K562 (cell line): ENCODE data around the gene FERMT3. TPM values are rescaled to one million over a fixed set of nuclear protein-coding genes. Genes with fewer than 3 reads are reported as not detected.
A peak's percentile ranks its signal among the peaks of the same experiment; 100 is the strongest.

Source experiments
- DACH1 ChIP-seq: fragments of 450-650 bp; IDR thresholded peaks from 2 replicates; pipeline ENCODE4 v1.6.1; 2018; ENCODE audit not compliant: partially characterized antibody
- HNRNPK ChIP-seq: fragments of 200-400 bp; formaldehyde crosslinking; IDR thresholded peaks from one replicate; pipeline ENCODE4 v1.6.1; 2018; ENCODE audit warnings: mild to moderate bottlenecking, low read depth, low read length; ENCODE audit not compliant: poor library complexity, severe bottlenecking
- MCM2 ChIP-seq: fragments of 450-650 bp; IDR thresholded peaks from 2 replicates; pipeline ENCODE4 v1.6.1; 2017; ENCODE audit warnings: low read depth, mild to moderate bottlenecking
- NR2F6 ChIP-seq: fragments of 450-650 bp; formaldehyde crosslinking; IDR thresholded peaks from 2 replicates; pipeline ENCODE4 v1.4.0; 2020; ENCODE audit warnings: mild to moderate bottlenecking
- PHF21A ChIP-seq: fragments of 450-650 bp; IDR thresholded peaks from 2 replicates; pipeline ENCODE4 v1.6.1; 2017; ENCODE audit warnings: low read depth, borderline replicate concordance
- PHTF2 ChIP-seq: fragments of 250-450 bp; sonication (Bioruptor Pico); IDR thresholded peaks from 2 replicates; pipeline ENCODE4 v1.5.0; 2021; ENCODE audit warnings: mild to moderate bottlenecking
- RAD51 ChIP-seq: fragments of 450-650 bp; IDR thresholded peaks from 2 replicates; pipeline ENCODE4 v1.7.1; 2016; ENCODE audit warnings: low read depth, mild to moderate bottlenecking, borderline replicate concordance
- SRSF1 ChIP-seq: fragments of 200-400 bp; formaldehyde crosslinking; IDR thresholded peaks from 2 replicates; pipeline ENCODE4 v1.6.1; 2017; ENCODE audit warnings: mild to moderate bottlenecking, low read depth, low read length, moderate library complexity
- ZFP36 ChIP-seq: fragments of 150-350 bp; IDR thresholded peaks from 2 replicates; pipeline ENCODE4 v1.6.1; 2018; ENCODE audit warnings: low read length, low read depth; ENCODE audit not compliant: partially characterized antibody
- ZNF316 ChIP-seq: fragments of 450-650 bp; IDR thresholded peaks from 2 replicates; pipeline ENCODE4 v1.6.1; 2016
- ZNF76 ChIP-seq: fragments of 250-450 bp; sonication (Bioruptor Pico); IDR thresholded peaks from 2 replicates; pipeline ENCODE4 v1.4.0; 2020; ENCODE audit warnings: mild to moderate bottlenecking, moderate library complexity, borderline replicate concordance
- polyA plus RNA-seq, 8 experiments: library from polyadenylated mRNA; depleted of rRNA in 4 of 8; stranded (reverse) in 5 of 8; unstranded in 3 of 8; fragments of >200 nt; fragmentation: Nextera tagmentation in 2 of 8; fragmentation: Illumina TruSeq in 1 of 8; extraction: Ambion mirVana in 2 of 8; extraction: Trizol in 1 of 8; gene quantifications; 2 replicates each; pipeline versions ENCODE4 v1.2.1 to v1.2.3, GENCODE V29; 2011 to 2014; ENCODE audit warnings: inconsistent platforms in 1 of 8, missing spikeins in 1 of 8
- total RNA-seq, 7 experiments: library from RNA; depleted of rRNA in 6 of 7; stranded (reverse); fragments of >200 nt in 6 of 7; fragmentation: Illumina TruSeq in 2 of 7; extraction: Trizol in 2 of 7; gene quantifications; 2 replicates each; pipeline versions ENCODE4 v1.2.1 to v1.2.3, GENCODE V29; 2011 to 2021; ENCODE audit warnings: low replicate concordance in 1 of 7
- TF ChIP-seq, protein P1 (sequence below): fragments of 250-450 bp; sonication (Bioruptor Pico); IDR thresholded peaks from 2 replicates; pipeline ENCODE4 v1.6.1; 2021; ENCODE audit warnings: mild to moderate bottlenecking
- TF ChIP-seq, protein P2 (sequence below): fragments of 150-350 bp; IDR thresholded peaks from 2 replicates; pipeline ENCODE4 v1.6.1; 2014; ENCODE audit warnings: low read depth, mild to moderate bottlenecking, low read length, borderline replicate concordance
- TF ChIP-seq, protein P3 (sequence below): sonication (generic); formaldehyde crosslinking; IDR thresholded peaks from 2 replicates; pipeline ENCODE4 v1.8.0; 2022; ENCODE audit warnings: mild to moderate bottlenecking, missing genetic modification reagents, borderline replicate concordance
- TF ChIP-seq, protein P4 (sequence below), 2 experiments: fragments of 450-650 bp in 1 of 2; IDR thresholded peaks; 2 replicates each; pipeline ENCODE4 v1.6.1; 2011 to 2017; ENCODE audit warnings: low read depth in 2 of 2, antibody characterized with exemption in 1 of 2, borderline replicate concordance in 1 of 2, low read length in 1 of 2, mild to moderate bottlenecking in 1 of 2, mixed read lengths in 1 of 2; ENCODE audit not compliant: control insufficient read depth in 1 of 2
- TF ChIP-seq, protein P5 (sequence below): fragments of 450-650 bp; IDR thresholded peaks from 2 replicates; pipeline ENCODE4 v1.6.1; 2014; ENCODE audit warnings: low read depth, mild to moderate bottlenecking, moderate library complexity, borderline replicate concordance

The FERMT3 gene
- total and polyA plus RNA-seq, 9 of the 15 experiments (the other 6 are each of a cell fraction or from before 2014, with no cell fraction given), result 3.2 to 275 (median 79.7) TPM

DNA sequence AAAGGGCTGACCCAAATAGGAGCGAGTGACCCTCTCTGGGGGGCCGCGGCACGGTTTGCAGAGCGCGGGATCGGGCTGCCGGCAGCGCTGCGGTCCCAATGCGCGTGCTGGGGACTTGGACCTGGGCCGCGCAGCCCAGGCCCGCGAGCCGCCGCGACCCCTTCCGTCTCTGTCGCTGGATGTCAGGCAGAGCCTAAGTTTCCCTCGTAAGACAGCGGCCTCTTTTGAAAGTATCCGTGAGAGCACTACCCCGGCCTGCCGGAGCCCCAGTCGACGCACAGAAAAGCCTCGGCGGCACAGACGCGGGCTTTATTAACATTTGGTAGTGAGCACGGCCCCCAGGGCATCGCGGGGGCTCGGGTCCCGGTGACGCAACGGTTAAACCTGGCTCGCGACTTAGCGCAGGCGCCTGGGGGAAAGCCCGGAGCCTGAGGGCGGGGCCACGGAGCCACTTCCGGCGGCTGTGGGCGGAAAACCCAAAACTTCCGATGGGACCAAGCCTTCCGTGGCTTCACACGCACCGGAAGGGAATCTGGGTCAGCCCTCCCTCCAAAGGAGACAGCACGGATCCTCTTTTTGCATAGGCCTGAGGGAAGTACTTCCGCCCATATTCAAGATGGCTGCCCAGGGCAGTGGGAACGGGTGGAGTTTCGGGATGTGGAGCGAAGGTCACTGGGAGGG lies 63.2 kb downstream of the FERMT3 start (continued):
- TF ChIP-seq HNRNPK, result no peak
- no peak for TF ChIP-seq PHF21A
- TF ChIP-seq, protein P1, sequence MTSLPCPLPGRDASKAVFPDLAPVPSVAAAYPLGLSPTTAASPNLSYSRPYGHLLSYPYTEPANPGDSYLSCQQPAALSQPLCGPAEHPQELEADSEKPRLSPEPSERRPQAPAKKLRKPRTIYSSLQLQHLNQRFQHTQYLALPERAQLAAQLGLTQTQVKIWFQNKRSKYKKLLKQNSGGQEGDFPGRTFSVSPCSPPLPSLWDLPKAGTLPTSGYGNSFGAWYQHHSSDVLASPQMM (CRISPR knock-in tag), result no peak
- no peak; the same call in 1 of the 2 replicates for TF ChIP-seq ZNF76 (CRISPR knock-in tag)
- TF ChIP-seq SRSF1, result peak; percentile 76; the same call in 1 of the 2 replicates
- TF ChIP-seq RAD51, result no peak
- peak; percentile 69; the same call in 1 of the 2 replicates for TF ChIP-seq NR2F6 (CRISPR knock-in tag)
- no peak for TF ChIP-seq DACH1
- no peak for TF ChIP-seq PHTF2
- no peak for TF ChIP-seq ZNF316
- TF ChIP-seq, protein P2, sequence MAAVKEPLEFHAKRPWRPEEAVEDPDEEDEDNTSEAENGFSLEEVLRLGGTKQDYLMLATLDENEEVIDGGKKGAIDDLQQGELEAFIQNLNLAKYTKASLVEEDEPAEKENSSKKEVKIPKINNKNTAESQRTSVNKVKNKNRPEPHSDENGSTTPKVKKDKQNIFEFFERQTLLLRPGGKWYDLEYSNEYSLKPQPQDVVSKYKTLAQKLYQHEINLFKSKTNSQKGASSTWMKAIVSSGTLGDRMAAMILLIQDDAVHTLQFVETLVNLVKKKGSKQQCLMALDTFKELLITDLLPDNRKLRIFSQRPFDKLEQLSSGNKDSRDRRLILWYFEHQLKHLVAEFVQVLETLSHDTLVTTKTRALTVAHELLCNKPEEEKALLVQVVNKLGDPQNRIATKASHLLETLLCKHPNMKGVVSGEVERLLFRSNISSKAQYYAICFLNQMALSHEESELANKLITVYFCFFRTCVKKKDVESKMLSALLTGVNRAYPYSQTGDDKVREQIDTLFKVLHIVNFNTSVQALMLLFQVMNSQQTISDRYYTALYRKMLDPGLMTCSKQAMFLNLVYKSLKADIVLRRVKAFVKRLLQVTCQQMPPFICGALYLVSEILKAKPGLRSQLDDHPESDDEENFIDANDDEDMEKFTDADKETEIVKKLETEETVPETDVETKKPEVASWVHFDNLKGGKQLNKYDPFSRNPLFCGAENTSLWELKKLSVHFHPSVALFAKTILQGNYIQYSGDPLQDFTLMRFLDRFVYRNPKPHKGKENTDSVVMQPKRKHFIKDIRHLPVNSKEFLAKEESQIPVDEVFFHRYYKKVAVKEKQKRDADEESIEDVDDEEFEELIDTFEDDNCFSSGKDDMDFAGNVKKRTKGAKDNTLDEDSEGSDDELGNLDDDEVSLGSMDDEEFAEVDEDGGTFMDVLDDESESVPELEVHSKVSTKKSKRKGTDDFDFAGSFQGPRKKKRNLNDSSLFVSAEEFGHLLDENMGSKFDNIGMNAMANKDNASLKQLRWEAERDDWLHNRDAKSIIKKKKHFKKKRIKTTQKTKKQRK, result no peak
- no peak for TF ChIP-seq ZFP36
- TF ChIP-seq, protein P3, sequence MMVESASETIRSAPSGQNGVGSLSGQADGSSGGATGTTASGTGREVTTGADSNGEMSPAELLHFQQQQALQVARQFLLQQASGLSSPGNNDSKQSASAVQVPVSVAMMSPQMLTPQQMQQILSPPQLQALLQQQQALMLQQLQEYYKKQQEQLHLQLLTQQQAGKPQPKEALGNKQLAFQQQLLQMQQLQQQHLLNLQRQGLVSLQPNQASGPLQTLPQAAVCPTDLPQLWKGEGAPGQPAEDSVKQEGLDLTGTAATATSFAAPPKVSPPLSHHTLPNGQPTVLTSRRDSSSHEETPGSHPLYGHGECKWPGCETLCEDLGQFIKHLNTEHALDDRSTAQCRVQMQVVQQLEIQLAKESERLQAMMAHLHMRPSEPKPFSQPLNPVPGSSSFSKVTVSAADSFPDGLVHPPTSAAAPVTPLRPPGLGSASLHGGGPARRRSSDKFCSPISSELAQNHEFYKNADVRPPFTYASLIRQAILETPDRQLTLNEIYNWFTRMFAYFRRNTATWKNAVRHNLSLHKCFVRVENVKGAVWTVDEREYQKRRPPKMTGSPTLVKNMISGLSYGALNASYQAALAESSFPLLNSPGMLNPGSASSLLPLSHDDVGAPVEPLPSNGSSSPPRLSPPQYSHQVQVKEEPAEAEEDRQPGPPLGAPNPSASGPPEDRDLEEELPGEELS (CRISPR knock-in tag), result peak; percentile 82; the same call in 1 of the 2 replicates
- TF ChIP-seq, protein P4, sequence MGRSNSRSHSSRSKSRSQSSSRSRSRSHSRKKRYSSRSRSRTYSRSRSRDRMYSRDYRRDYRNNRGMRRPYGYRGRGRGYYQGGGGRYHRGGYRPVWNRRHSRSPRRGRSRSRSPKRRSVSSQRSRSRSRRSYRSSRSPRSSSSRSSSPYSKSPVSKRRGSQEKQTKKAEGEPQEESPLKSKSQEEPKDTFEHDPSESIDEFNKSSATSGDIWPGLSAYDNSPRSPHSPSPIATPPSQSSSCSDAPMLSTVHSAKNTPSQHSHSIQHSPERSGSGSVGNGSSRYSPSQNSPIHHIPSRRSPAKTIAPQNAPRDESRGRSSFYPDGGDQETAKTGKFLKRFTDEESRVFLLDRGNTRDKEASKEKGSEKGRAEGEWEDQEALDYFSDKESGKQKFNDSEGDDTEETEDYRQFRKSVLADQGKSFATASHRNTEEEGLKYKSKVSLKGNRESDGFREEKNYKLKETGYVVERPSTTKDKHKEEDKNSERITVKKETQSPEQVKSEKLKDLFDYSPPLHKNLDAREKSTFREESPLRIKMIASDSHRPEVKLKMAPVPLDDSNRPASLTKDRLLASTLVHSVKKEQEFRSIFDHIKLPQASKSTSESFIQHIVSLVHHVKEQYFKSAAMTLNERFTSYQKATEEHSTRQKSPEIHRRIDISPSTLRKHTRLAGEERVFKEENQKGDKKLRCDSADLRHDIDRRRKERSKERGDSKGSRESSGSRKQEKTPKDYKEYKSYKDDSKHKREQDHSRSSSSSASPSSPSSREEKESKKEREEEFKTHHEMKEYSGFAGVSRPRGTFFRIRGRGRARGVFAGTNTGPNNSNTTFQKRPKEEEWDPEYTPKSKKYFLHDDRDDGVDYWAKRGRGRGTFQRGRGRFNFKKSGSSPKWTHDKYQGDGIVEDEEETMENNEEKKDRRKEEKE (IDR thresholded peaks at IDR 0.05; ENCODE audit: borderline replicate concordance in 1 of 2, control insufficient read depth in 1 of 2, low read depth in 2 of 2, low read length in 1 of 2), result peak in 1 of 2 experiments; percentile 78; a peak in 2 of 4 replicates
- TF ChIP-seq, protein P5, sequence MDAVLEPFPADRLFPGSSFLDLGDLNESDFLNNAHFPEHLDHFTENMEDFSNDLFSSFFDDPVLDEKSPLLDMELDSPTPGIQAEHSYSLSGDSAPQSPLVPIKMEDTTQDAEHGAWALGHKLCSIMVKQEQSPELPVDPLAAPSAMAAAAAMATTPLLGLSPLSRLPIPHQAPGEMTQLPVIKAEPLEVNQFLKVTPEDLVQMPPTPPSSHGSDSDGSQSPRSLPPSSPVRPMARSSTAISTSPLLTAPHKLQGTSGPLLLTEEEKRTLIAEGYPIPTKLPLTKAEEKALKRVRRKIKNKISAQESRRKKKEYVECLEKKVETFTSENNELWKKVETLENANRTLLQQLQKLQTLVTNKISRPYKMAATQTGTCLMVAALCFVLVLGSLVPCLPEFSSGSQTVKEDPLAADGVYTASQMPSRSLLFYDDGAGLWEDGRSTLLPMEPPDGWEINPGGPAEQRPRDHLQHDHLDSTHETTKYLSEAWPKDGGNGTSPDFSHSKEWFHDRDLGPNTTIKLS, result no peak
- no peak for TF ChIP-seq MCM2
